GM20000 (cell line): ENCODE results near the gene TMEM37.

ENCODE experiments used
- DNase-seq: peaks from one replicate; pipeline ENCODE4 v3.0.0; 2012; ENCODE audit warnings: low spot score
- CTCF ChIP-seq: IDR thresholded peaks from 2 replicates; pipeline ENCODE4 v1.5.1; 2012; ENCODE audit warnings: mild to moderate bottlenecking, control low read depth; ENCODE audit errors: extremely low read depth, missing control alignments

The TMEM37 gene

GRCh38 chr2:119478188-119478977 lies 46.7 kb downstream of the TMEM37 start:
- no peak for DNase-seq

GRCh38 chr2:119478978-119479295 lies 47.3 kb downstream of the TMEM37 start:
- no peak for TF ChIP-seq CTCF
- no peak for DNase-seq

More at GRCh38 chr2:119478188-119478977, 46.7 kb downstream of the TMEM37 start:
- TF ChIP-seq CTCF = no peak

- TF ChIP-seq CTCF = no peak
- no peak for DNase-seq
Measured at GRCh38 chr2:119480184-119480583, 48.5 kb downstream of the TMEM37 start.

GRCh38 chr2:119480718-119481142 lies 49.1 kb downstream of the TMEM37 start:
- TF ChIP-seq CTCF = no peak

GRCh38 chr2:119481501-119482455 lies 50.1 kb downstream of the TMEM37 start:
- DNase-seq = no peak
- no peak for TF ChIP-seq CTCF

More at GRCh38 chr2:119480718-119481142, 49.1 kb downstream of the TMEM37 start:
- DNase-seq = no peak

GRCh38 chr2:119482481-119483394 lies 51.1 kb downstream of the TMEM37 start:
- no peak for DNase-seq
- TF ChIP-seq CTCF = no peak
